Endothelial cell of umbilical vein (primary cell): ENCODE results near the gene DOCK1. TPM values are rescaled to one million over a fixed set of nuclear protein-coding genes. Genes with fewer than 3 reads are reported as not detected.

Experiments used
- BruUV-seq: library from RNA; stranded (reverse); fragments of 400-500 nt; replicated peaks from 2 replicates; lab custom pipeline; 2021; lab: Mats Ljungman, UMichigan
- CTCF ChIA-PET: fragments of 300-600, 350-600 bp; sonication (Branson Sonifier 250); formaldehyde crosslinking; loops from one replicate; lab custom pipeline; 2021; ENCODE audit warnings: antibody characterized with exemption, inconsistent platforms; lab: Charles Lee
- POLR2A ChIA-PET: fragments of 300-600, 350-600 bp; sonication (Branson Sonifier 250); formaldehyde crosslinking; loops from one replicate; lab custom pipeline; 2021; ENCODE audit warnings: antibody characterized with exemption, inconsistent platforms; lab: Charles Lee
- DNase-seq: peaks from one replicate; pipeline ENCODE4 v3.0.0-alpha.2; 2011; ENCODE audit warnings: low read depth, low spot score
- FAIRE-seq: peaks from 2 replicates; lab custom pipeline; 2011; peaks lifted over from hg19 to GRCh38; lab: Jason Lieb, UNC
- H2AFZ ChIP-seq: 2 replicates; pipeline ENCODE4 v1.6.0; 2012; ENCODE audit warnings: low read depth, low read length, control low read depth, inconsistent platforms
- H3K27ac ChIP-seq: 2 replicates; pipeline ENCODE4 v1.5.1; 2011; ENCODE audit warnings: low read depth, mild to moderate bottlenecking, control low read depth, low read length, moderate library complexity; ENCODE audit not compliant: insufficient read depth
- H3K27me3 ChIP-seq, 2 experiments: 2 replicates each; pipeline versions ENCODE4 v1.6.0 to v1.6.1; 2011; ENCODE audit warnings: low read length in 2 of 2, mixed read lengths in 1 of 2; ENCODE audit not compliant: control insufficient read depth in 2 of 2, insufficient read depth in 2 of 2
- H3K36me3 ChIP-seq, 2 experiments: 2 replicates in 1 of 2; 3 replicates in 1 of 2; pipeline ENCODE4 v1.5.1; 2011; ENCODE audit warnings: low read length in 2 of 2, mild to moderate bottlenecking in 1 of 2, moderate library complexity in 1 of 2; ENCODE audit not compliant: control insufficient read depth in 2 of 2, insufficient read depth in 2 of 2; ENCODE audit errors: extremely low read depth in 1 of 2
- H3K4me1 ChIP-seq: 3 replicates; pipeline ENCODE4 v1.5.1; 2011; ENCODE audit warnings: mild to moderate bottlenecking, low read length; ENCODE audit not compliant: control insufficient read depth, insufficient read depth; ENCODE audit errors: extremely low read depth
- H3K4me2 ChIP-seq: 2 replicates; pipeline ENCODE4 v1.6.1; 2011; ENCODE audit warnings: low read length, control low read depth, mixed read lengths; ENCODE audit not compliant: insufficient read depth
- H3K4me3 ChIP-seq, 3 experiments: fragments of 200-600 bp in 1 of 3; sonication (generic), shearing (Covaris generic) in 1 of 3; replicated peaks in 1 of 3; 2 replicates each; pipeline ENCODE4 v1.5.1; 2011 to 2016; ENCODE audit warnings: control low read depth in 3 of 3, low read length in 3 of 3, mild to moderate bottlenecking in 2 of 3, inconsistent platforms in 1 of 3, low read depth in 1 of 3, moderate library complexity in 1 of 3; ENCODE audit not compliant: insufficient read depth in 1 of 3
- H3K79me2 ChIP-seq: 2 replicates; pipeline ENCODE4 v1.6.0; 2012; ENCODE audit warnings: low read length, inconsistent platforms; ENCODE audit not compliant: control insufficient read depth, insufficient read depth
- H3K9ac ChIP-seq: replicated peaks from 2 replicates; pipeline ENCODE3; 2011; ENCODE audit warnings: low read length, control low read depth; ENCODE audit not compliant: insufficient read depth; ENCODE audit errors: extremely low read depth
- H3K9me1 ChIP-seq: replicated peaks from 3 replicates; pipeline ENCODE4 v1.6.0; 2011; ENCODE audit warnings: mild to moderate bottlenecking, low read length; ENCODE audit not compliant: control insufficient read depth, insufficient read depth; ENCODE audit errors: extremely low read depth
- H3K9me3 ChIP-seq: replicated peaks from 2 replicates; pipeline ENCODE4 v1.5.1; 2012; ENCODE audit warnings: low read length, inconsistent platforms; ENCODE audit not compliant: control insufficient read depth, insufficient read depth
- H4K20me1 ChIP-seq: replicated peaks from 2 replicates; pipeline ENCODE3; 2011; ENCODE audit warnings: mild to moderate bottlenecking, low read length; ENCODE audit not compliant: control insufficient read depth, insufficient read depth; ENCODE audit errors: extremely low read depth
- CTCF ChIP-seq, 2 donors: IDR thresholded peaks; 1 replicate in 1 of 2; 2 replicates in 1 of 2; pipeline ENCODE4 v1.5.1; 2011; ENCODE audit warnings: low read length in 2 of 2, mild to moderate bottlenecking in 2 of 2, moderate library complexity in 2 of 2, control low read depth in 1 of 2, inconsistent platforms in 1 of 2, low read depth in 1 of 2; ENCODE audit not compliant: insufficient read depth in 1 of 2; ENCODE audit errors: extremely low read depth in 1 of 2
- EZH2 ChIP-seq: IDR thresholded peaks from 2 replicates; pipeline ENCODE4 v1.6.1; 2012; ENCODE audit warnings: borderline replicate concordance, low read depth, mild to moderate bottlenecking, moderate library complexity, low read length, inconsistent platforms; ENCODE audit not compliant: severe bottlenecking
- FOS ChIP-seq: IDR thresholded peaks from 2 replicates; pipeline ENCODE4 v1.6.1; 2011; ENCODE audit warnings: mild to moderate bottlenecking, low read length, moderate library complexity, borderline replicate concordance; ENCODE audit not compliant: insufficient read depth
- GATA2 ChIP-seq: IDR thresholded peaks from 2 replicates; pipeline ENCODE4 v1.7.0; 2011; ENCODE audit warnings: low read depth, mild to moderate bottlenecking, moderate library complexity, mixed read lengths, low read length; ENCODE audit not compliant: insufficient read length, insufficient read depth
- JUN ChIP-seq: IDR thresholded peaks from 2 replicates; pipeline ENCODE4 v1.6.1; 2011; ENCODE audit warnings: borderline replicate concordance, low read depth; ENCODE audit not compliant: insufficient read length, insufficient read depth
- MAX ChIP-seq: IDR thresholded peaks from 2 replicates; pipeline ENCODE4 v1.6.1; 2011; ENCODE audit not compliant: insufficient read depth, insufficient read length
- MYC ChIP-seq: IDR thresholded peaks from one replicate; pipeline ENCODE4 v1.6.1; 2011; ENCODE audit warnings: mild to moderate bottlenecking, low read depth, low read length
- POLR2A ChIP-seq: IDR thresholded peaks from 2 replicates; pipeline ENCODE4 v1.6.1; 2012; ENCODE audit warnings: low read depth, mild to moderate bottlenecking, control low read depth, low read length
- POLR2AphosphoS5 ChIP-seq: IDR thresholded peaks from 2 replicates; pipeline ENCODE4 v1.6.1; 2012; ENCODE audit warnings: low read depth, mild to moderate bottlenecking, control low read depth, low read length, moderate library complexity; ENCODE audit not compliant: insufficient read depth
- dilution Hi-C: fragments of 300-500 bp; cut with MboI; formaldehyde crosslinking; loops from one replicate; pipeline ENCODE4 v1.15.0; 2019; ENCODE audit warnings: low sequenced_read_pairs; ENCODE audit not compliant: extremely low pct_ligation_motif_present
- intact Hi-C: fragments of 100-400 bp; cut with micrococcal nuclease; formaldehyde crosslinking; loops from one replicate; pipeline ENCODE4 v1.10.0; 2022
- polyA plus RNA-seq, 4 experiments: library from polyadenylated mRNA; depleted of rRNA in 3 of 4; stranded (reverse) in 3 of 4; unstranded in 1 of 4; fragments of >200 nt; gene quantifications; 2 replicates each; pipeline versions ENCODE4 v1.2.1 to v1.2.3, GENCODE V29; 2011 to 2012; ENCODE audit warnings: missing spikeins in 1 of 4
- total RNA-seq: library from RNA; stranded (reverse); gene quantifications from 2 replicates; pipeline ENCODE4 v1.2.3, GENCODE V29; 2021

Gene DOCK1
- total and polyA plus RNA-seq, 2 donors (not counting 3 experiments of a cell fraction or from before 2014, with no cell fraction given), result 22.5 to 83.1 TPM

GRCh38 chr10:127137391-127137790 lies 232.2 kb downstream of the DOCK1 start:
- H3K27ac ChIP-seq, result no peak overlapping the region
- peaks cover 2% of the 10 kb centered on the region for H4K20me1 ChIP-seq
- H2AFZ ChIP-seq, result no peak overlapping the region
- H3K36me3 ChIP-seq, result peaks cover 0 to 2% of the 10 kb centered on the region in 2 experiments
- H3K9me1 ChIP-seq, result no peaks in the 10 kb centered on the region
- no peaks in the 10 kb centered on the region for H3K27me3 ChIP-seq
- DNase-seq (no peak), FAIRE-seq (no peak)
- CTCF ChIA-PET, result no interaction called here
- no peak overlapping the region for H3K4me2 ChIP-seq
- no TSS peak for BruUV-seq
- intact Hi-C loops (no loop called here), dilution Hi-C loops (no loop called here)
- no peaks in the 10 kb centered on the region for H3K4me1 ChIP-seq
- H3K9me3 ChIP-seq, result no peaks in the 10 kb centered on the region
- no peak overlapping the region for H3K9ac ChIP-seq
- H3K4me3 ChIP-seq, result no peak overlapping the region
- TF ChIP-seq CTCF (IDR thresholded peaks at IDR 0.05; ENCODE audit: extremely low read depth in 1 of 2, insufficient read depth in 1 of 2, low read depth in 1 of 2, low read length in 2 of 2) (no peak), MAX (no peak), GATA2 (no peak), MYC (no peak), EZH2 (no peak), POLR2AphosphoS5 (no peak), JUN (no peak), FOS (no peak), POLR2A (no peak)
- POLR2A ChIA-PET, result no interaction called here
- no peaks in the 10 kb centered on the region for H3K79me2 ChIP-seq
